Vagina (tissue), 2 donors: ENCODE results near the gene HOXD12.

Experiments used
- POLR2A ChIP-seq, 2 donors: fragments of 450-650 bp; IDR thresholded peaks; one replicate each; pipeline ENCODE4 v1.6.1; 2017; ENCODE audit warnings: antibody characterized with exemption in 2 of 2, mild to moderate bottlenecking in 2 of 2, moderate library complexity in 2 of 2
- POLR2AphosphoS5 ChIP-seq, 2 donors: sonication (generic); formaldehyde crosslinking; IDR thresholded peaks; one replicate each; pipeline ENCODE4 v1.9.0; 2017; ENCODE audit warnings: antibody characterized with exemption in 2 of 2, mild to moderate bottlenecking in 2 of 2, low read depth in 1 of 2; ENCODE audit not compliant: insufficient read depth in 1 of 2
- TF ChIP-seq, protein P1 (sequence below), 3 experiments: fragments of 450-650 bp in 2 of 3; fragments of 200-600 bp in 1 of 3; sonication (generic) in 1 of 3; IDR thresholded peaks; one replicate each; pipeline ENCODE4 v1.5.1; 2017 to 2019; ENCODE audit warnings: antibody characterized with exemption in 3 of 3, mild to moderate bottlenecking in 2 of 3, moderate library complexity in 2 of 3

GRCh38 chr2:176093898-176094249 lies 5.7 kb upstream of the HOXD12 start:
- TF ChIP-seq POLR2A (IDR thresholded peaks at IDR 0.05) (no peak), POLR2AphosphoS5 (IDR thresholded peaks at IDR 0.05; ENCODE audit: insufficient read depth in 1 of 2, low read depth in 1 of 2) (no peak)
- TF ChIP-seq, protein P1, sequence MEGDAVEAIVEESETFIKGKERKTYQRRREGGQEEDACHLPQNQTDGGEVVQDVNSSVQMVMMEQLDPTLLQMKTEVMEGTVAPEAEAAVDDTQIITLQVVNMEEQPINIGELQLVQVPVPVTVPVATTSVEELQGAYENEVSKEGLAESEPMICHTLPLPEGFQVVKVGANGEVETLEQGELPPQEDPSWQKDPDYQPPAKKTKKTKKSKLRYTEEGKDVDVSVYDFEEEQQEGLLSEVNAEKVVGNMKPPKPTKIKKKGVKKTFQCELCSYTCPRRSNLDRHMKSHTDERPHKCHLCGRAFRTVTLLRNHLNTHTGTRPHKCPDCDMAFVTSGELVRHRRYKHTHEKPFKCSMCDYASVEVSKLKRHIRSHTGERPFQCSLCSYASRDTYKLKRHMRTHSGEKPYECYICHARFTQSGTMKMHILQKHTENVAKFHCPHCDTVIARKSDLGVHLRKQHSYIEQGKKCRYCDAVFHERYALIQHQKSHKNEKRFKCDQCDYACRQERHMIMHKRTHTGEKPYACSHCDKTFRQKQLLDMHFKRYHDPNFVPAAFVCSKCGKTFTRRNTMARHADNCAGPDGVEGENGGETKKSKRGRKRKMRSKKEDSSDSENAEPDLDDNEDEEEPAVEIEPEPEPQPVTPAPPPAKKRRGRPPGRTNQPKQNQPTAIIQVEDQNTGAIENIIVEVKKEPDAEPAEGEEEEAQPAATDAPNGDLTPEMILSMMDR (IDR thresholded peaks at IDR 0.05), result no peak
